Adrenal gland (tissue), 5 donors: ENCODE results near the gene SHANK3.

Experiments used
- POLR2A ChIP-seq, 2 donors: fragments of 450-650 bp; IDR thresholded peaks; one replicate each; pipeline ENCODE4 v1.6.1; 2017; ENCODE audit warnings: antibody characterized with exemption in 2 of 2, mild to moderate bottlenecking in 2 of 2, moderate library complexity in 1 of 2
- TF ChIP-seq, protein P1 (sequence below), 6 experiments: fragments of 450-650 bp in 4 of 6; fragments of 200-600 bp in 2 of 6; sonication (generic) in 1 of 6; IDR thresholded peaks; 1 replicate in 5 of 6; 2 replicates in 1 of 6; pipeline versions ENCODE4 v1.5.1 to v1.8.0; 2016 to 2021; ENCODE audit warnings: antibody characterized with exemption in 6 of 6, mild to moderate bottlenecking in 2 of 6, moderate library complexity in 1 of 6
- donor health status: DM: no; HTN: no; CAD: no.

DNA sequence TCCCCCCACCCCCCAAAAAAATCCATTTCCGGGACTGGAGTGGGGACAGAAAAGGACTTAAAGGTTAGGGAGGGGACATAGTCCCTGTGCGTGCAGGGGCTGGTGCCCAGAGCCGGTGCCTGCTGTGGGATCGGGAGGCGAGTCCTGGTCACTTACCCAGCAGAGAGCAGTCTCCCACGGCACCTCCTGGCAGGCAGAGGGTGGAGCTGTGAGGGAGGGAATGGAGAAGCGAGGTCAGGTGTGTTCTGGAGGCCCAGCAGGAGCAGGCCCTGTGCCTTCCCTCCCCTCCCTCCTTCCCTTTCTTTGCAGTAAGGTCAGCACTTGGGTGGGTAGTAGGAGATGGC is 28.4 kb downstream of the SHANK3 start:
- TF ChIP-seq, protein P1, sequence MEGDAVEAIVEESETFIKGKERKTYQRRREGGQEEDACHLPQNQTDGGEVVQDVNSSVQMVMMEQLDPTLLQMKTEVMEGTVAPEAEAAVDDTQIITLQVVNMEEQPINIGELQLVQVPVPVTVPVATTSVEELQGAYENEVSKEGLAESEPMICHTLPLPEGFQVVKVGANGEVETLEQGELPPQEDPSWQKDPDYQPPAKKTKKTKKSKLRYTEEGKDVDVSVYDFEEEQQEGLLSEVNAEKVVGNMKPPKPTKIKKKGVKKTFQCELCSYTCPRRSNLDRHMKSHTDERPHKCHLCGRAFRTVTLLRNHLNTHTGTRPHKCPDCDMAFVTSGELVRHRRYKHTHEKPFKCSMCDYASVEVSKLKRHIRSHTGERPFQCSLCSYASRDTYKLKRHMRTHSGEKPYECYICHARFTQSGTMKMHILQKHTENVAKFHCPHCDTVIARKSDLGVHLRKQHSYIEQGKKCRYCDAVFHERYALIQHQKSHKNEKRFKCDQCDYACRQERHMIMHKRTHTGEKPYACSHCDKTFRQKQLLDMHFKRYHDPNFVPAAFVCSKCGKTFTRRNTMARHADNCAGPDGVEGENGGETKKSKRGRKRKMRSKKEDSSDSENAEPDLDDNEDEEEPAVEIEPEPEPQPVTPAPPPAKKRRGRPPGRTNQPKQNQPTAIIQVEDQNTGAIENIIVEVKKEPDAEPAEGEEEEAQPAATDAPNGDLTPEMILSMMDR (IDR thresholded peaks at IDR 0.05) = no peak
- no peak for TF ChIP-seq POLR2A (IDR thresholded peaks at IDR 0.05)
